ENCODE data around the gene ZNF335.

Gene ZNF335

DNA sequence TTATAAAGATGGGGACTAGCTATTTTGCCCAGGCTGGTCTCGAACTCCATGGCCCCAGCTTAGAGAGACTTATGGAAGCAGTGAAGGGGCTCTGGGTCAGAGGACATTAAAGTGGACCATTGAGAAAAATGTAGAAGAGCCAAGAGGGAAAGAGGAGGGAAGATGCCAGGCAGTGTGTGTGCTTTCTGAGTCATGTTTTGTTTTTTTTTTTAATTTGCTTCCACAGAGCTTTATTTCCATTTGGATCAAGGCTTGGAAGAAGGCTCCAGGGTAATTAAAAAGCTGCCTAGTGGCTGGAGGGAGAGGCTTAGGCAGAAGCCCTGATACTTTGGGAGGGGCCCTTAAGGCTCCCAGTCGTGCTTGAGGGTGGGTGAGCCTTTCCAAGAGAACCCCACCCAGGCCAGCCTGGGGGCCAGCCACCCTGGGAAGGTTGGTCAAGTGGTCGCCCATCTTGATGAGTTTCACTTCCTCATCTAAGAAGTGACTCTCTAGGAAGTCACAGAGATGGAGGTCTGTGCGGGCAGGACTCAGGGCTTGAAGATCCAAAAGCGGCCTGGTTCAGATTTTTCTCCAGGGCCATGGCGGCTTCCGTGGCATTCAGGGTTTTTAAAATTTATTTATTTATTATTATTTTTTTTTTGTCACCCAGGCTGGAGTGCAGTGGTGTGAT lies 3.0 kb upstream of the ZNF335 start:
- Histone ChIP-seq H3K4me1 (ENCODE audit: control extremely low read depth in 1 of 4, control insufficient read depth in 4 of 4, insufficient read depth in 4 of 4, low read length in 3 of 4) (peaks cover 3 to 22% (median 19%) of the 10 kb centered on the region in 4 experiments), H3K27me3 (replicated peaks in 2 of 5; ENCODE audit: control insufficient read depth in 4 of 5, insufficient read depth in 5 of 5, low read length in 4 of 5) (peaks cover 0 to 3% (median 0%) of the 10 kb centered on the region in 5 experiments), H3K4me3 (ENCODE audit: control insufficient read depth in 1 of 7, extremely low read depth in 1 of 7, insufficient read depth in 4 of 7, low read depth in 2 of 7, low read length in 6 of 7) (no peak overlapping the region), H3K36me3 (ENCODE audit: control insufficient read depth in 4 of 4, insufficient read depth in 4 of 4, low read length in 3 of 4) (no peaks in the 10 kb centered on the region), H3K27ac (ENCODE audit: insufficient read depth in 1 of 2, low read depth in 1 of 2, low read length in 2 of 2, poor library complexity in 1 of 2, severe bottlenecking in 2 of 2) (no peak overlapping the region), H3K9me3 (ENCODE audit: control extremely low read depth in 1 of 5, control insufficient read depth in 4 of 5, insufficient read depth in 2 of 5, low read depth in 1 of 5, low read length in 4 of 5) (no peaks in the 10 kb centered on the region)
- 90% methylated on average over 1 of the region's 7 CpGs for WGBS (ENCODE audit: insufficient coverage)
- DNase-seq: no peak
- ChIA-PET POLR2A (no interaction called here), CTCF (interaction anchor here (0.6 to 42.1 kb wide), 3 partner anchors 12 to 1780 kb away, joined by 3 to 656 read pairs (median 38); partner anchors contain the start of gene MMP9)

DNA sequence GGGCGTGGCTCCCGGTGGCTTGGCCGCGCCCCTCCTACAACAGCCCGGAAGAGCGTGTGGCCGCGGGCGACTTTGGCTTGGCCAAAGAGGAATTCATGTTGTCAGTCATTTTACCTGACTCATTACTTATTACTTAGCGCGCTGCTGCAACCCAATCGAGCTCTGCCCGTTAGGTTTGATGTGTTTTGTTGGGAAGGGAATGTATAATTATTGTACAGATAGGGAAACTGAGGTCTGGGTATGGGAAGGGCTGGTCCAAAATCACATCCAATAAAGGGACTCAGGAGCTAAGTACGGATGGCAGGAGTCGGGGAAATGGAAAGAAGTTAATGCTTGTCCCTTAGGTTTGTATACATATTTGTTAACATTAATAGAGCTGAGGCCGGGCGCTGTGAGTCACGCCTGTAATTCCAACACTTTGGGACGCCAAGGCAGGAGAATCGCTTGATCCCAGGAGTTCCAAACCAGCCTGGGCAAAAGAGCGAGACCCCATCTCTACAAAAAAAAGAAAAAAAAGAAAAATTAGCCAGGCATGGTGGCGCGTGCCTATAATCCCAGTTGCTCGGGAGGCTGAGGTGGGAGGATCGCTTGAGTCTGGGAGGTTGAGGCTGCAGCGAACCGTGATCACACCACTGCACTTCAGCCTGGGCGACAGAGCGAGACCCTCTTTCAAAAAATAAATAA lies 639 bp upstream of the ZNF335 start:
- peaks cover 0 to 3% (median 0%) of the 10 kb centered on the region in 5 experiments for H3K27me3 ChIP-seq (replicated peaks in 2 of 5; ENCODE audit: control insufficient read depth in 4 of 5, insufficient read depth in 5 of 5, low read length in 4 of 5)
- CTCF ChIA-PET: interaction anchor here (1.5 to 42.1 kb wide), 6 partner anchors 11 to 83 kb away, joined by 3 to 656 read pairs (median 16); partner anchors contain the start of genes CTSA, MMP9 and NEURL2
- DNase-seq: no peak
- peaks cover 3 to 35% (median 26%) of the 10 kb centered on the region in 4 experiments for H3K4me1 ChIP-seq (ENCODE audit: control extremely low read depth in 1 of 4, control insufficient read depth in 4 of 4, insufficient read depth in 4 of 4, low read length in 3 of 4)
- H3K36me3 ChIP-seq (ENCODE audit: control insufficient read depth in 4 of 4, insufficient read depth in 4 of 4, low read length in 3 of 4): peaks cover 10 to 20% (median 14%) of the 10 kb centered on the region in 4 experiments
- peak overlapping the region; percentile 60 to 97 (median 85) for H3K4me3 ChIP-seq (ENCODE audit: control insufficient read depth in 1 of 7, extremely low read depth in 1 of 7, insufficient read depth in 4 of 7, low read depth in 2 of 7, low read length in 6 of 7)
- H3K27ac ChIP-seq (ENCODE audit: insufficient read depth in 1 of 2, low read depth in 1 of 2, low read length in 2 of 2, poor library complexity in 1 of 2, severe bottlenecking in 2 of 2): peak overlapping the region; percentile 100
- no peaks in the 10 kb centered on the region for H3K9me3 ChIP-seq (ENCODE audit: control extremely low read depth in 1 of 5, control insufficient read depth in 4 of 5, insufficient read depth in 2 of 5, low read depth in 1 of 5, low read length in 4 of 5)
- 1% methylated on average over 12 of the region's 29 CpGs for WGBS (ENCODE audit: insufficient coverage)
- POLR2A ChIA-PET: interaction anchor here (0.9 to 1.1 kb wide), 2 partner anchors 33 to 386 kb away, joined by 3 read pairs; no protein-coding TSS in a partner anchor

DNA sequence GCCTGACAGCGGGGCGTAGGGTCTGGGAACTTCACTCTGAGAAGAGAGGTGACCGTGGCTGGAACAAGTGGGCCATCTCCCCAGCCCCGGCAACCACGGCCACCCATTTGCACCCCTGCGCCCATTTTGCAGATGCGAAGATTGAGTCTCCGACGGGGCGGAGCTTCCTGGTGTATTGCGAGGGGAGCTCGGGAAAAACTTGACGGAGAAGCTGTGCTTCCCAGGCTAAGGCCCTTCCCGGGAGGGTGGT lies 653 bp downstream of the ZNF335 start:
- ChIA-PET POLR2A (interaction anchor here (0.6 to 1.8 kb wide), 5 partner anchors 34 to 502 kb away, joined by 3 to 8 read pairs (median 4); partner anchors contain the start of gene WFDC2), CTCF (interaction anchor here (1.3 to 42.1 kb wide), 12 partner anchors 10 to 171 kb away, joined by 5 to 656 read pairs (median 18); partner anchors contain the start of genes CTSA, MMP9, NEURL2 and PCIF1)
- peaks cover 3 to 35% (median 26%) of the 10 kb centered on the region in 4 experiments for H3K4me1 ChIP-seq (ENCODE audit: control extremely low read depth in 1 of 4, control insufficient read depth in 4 of 4, insufficient read depth in 4 of 4, low read length in 3 of 4)
- H3K27me3 ChIP-seq (replicated peaks in 2 of 5; ENCODE audit: control insufficient read depth in 4 of 5, insufficient read depth in 5 of 5, low read length in 4 of 5): peaks cover 0 to 3% (median 0%) of the 10 kb centered on the region in 5 experiments
- H3K4me3 ChIP-seq (ENCODE audit: control insufficient read depth in 1 of 7, extremely low read depth in 1 of 7, insufficient read depth in 4 of 7, low read depth in 2 of 7, low read length in 6 of 7): peak overlapping the region; percentile 60 to 97 (median 85)
- peak overlapping the region; percentile 100 for H3K27ac ChIP-seq (ENCODE audit: insufficient read depth in 1 of 2, low read depth in 1 of 2, low read length in 2 of 2, poor library complexity in 1 of 2, severe bottlenecking in 2 of 2)
- 4% methylated on average over 7 of the region's 14 CpGs for WGBS (ENCODE audit: insufficient coverage)
- H3K36me3 ChIP-seq (ENCODE audit: control insufficient read depth in 4 of 4, insufficient read depth in 4 of 4, low read length in 3 of 4): peaks cover 15 to 29% (median 21%) of the 10 kb centered on the region in 4 experiments
- no peak for DNase-seq
- H3K9me3 ChIP-seq (ENCODE audit: control extremely low read depth in 1 of 5, control insufficient read depth in 4 of 5, insufficient read depth in 2 of 5, low read depth in 1 of 5, low read length in 4 of 5): no peaks in the 10 kb centered on the region

DNA sequence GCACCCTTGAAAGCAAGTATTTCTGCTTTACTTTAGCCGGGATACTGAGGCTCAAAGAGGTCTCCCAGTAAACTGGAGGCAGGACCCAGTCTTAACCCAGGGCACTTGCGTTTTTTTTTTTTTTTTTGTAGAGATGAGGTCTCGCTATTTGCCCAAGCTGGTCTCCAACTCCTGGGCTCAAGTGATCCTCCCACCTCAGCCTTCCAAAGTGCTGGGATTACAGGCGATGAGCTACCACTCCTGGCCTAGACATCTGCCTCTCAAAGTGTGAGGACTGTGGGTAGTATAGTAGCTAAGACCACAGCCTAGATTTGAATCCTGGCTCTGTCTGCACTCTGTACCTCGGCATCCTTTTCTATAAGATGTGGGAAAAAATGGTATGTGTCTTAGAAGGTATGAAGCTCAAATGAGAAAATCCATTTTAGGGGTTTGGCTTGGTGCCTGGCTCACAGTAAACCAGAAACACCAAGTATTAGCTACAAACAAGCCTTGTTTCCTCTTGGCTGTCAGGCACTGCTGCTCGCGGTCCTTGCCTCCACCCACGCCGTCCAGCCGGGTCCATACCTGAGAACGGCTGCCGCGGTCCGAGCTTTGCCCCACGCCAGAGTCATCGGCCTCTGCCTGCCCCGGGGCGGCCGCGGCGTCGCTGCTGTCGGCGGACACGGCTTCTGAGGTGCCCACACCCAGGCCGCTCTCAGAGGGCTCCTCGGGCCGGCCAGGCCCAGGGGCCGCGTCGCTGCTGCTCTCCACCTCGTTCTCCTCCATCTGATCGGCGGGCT lies 1.2 kb downstream of the ZNF335 start:
- peaks cover 16 to 33% (median 23%) of the 10 kb centered on the region in 4 experiments for H3K36me3 ChIP-seq (ENCODE audit: control insufficient read depth in 4 of 4, insufficient read depth in 4 of 4, low read length in 3 of 4)
- H3K27me3 ChIP-seq (replicated peaks in 2 of 5; ENCODE audit: control insufficient read depth in 4 of 5, insufficient read depth in 5 of 5, low read length in 4 of 5): no peaks in the 10 kb centered on the region
- 26% methylated on average over 30 of the region's 34 CpGs for WGBS (ENCODE audit: insufficient coverage)
- peaks cover 3 to 35% (median 26%) of the 10 kb centered on the region in 4 experiments for H3K4me1 ChIP-seq (ENCODE audit: control extremely low read depth in 1 of 4, control insufficient read depth in 4 of 4, insufficient read depth in 4 of 4, low read length in 3 of 4)
- H3K9me3 ChIP-seq (ENCODE audit: control extremely low read depth in 1 of 5, control insufficient read depth in 4 of 5, insufficient read depth in 2 of 5, low read depth in 1 of 5, low read length in 4 of 5): no peaks in the 10 kb centered on the region
- CTCF ChIA-PET: interaction anchor here (0.6 to 42.1 kb wide), 28 partner anchors 9 to 731 kb away, joined by 3 to 656 read pairs (median 5); partner anchors contain the start of genes CTSA, MMP9, NEURL2 and PCIF1
- DNase-seq: peak in 2 of 3 donors; percentile 42
- peak overlapping the region; percentile 60 to 97 (median 85) for H3K4me3 ChIP-seq (ENCODE audit: control insufficient read depth in 1 of 7, extremely low read depth in 1 of 7, insufficient read depth in 4 of 7, low read depth in 2 of 7, low read length in 6 of 7)
- H3K27ac ChIP-seq (ENCODE audit: insufficient read depth in 1 of 2, low read depth in 1 of 2, low read length in 2 of 2, poor library complexity in 1 of 2, severe bottlenecking in 2 of 2): peak overlapping the region; percentile 100
- POLR2A ChIA-PET: interaction anchor here (0.6 to 1.8 kb wide), 5 partner anchors 36 to 501 kb away, joined by 3 to 8 read pairs (median 4); partner anchors contain the start of gene WFDC2

DNA sequence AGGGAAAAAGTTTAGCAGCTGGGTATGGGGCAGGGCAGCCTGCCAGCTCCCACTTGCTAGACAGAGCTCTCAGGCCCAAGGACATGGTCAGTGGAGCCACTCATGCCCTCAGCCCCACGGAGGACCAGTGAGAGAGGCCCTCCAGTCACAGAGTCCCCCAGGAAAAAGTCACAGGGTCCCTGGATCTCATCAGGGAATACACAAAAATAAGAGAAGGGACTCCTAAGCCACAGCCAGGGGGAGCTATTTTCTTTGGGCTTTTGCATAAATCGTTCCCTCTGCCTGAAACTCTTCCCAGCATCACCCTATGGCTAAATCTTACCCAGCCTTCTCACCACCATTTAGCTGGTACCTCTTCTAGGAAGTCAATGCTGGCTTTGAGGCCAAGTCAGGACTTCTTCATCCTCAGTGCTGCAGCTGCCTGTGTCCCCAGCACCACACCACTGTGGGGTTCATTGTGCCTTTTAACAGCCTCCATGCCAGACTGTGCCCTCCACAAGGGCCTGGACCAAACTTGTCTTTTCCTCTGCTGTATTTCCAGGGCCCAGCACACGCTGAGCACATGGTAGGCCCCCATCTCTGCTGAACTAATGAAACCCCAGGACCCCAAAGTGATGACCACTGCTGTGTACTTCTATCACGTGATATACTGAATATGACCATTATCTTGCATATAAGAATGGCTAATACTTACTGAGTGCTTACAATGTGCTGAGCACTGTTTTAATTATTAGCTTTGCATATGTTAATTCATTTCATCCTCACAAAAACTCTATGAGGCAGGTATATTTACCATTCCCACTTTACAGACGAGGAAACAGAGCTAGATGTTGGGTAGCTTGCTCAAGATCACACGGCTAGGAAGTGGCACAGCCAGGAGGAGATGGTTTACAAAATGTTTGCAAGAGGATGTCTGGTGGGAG lies 2.0 kb downstream of the ZNF335 start:
- H3K4me1 ChIP-seq (ENCODE audit: control extremely low read depth in 1 of 4, control insufficient read depth in 4 of 4, insufficient read depth in 4 of 4, low read length in 3 of 4): peaks cover 3 to 35% (median 26%) of the 10 kb centered on the region in 4 experiments
- no peaks in the 10 kb centered on the region for H3K9me3 ChIP-seq (ENCODE audit: control extremely low read depth in 1 of 5, control insufficient read depth in 4 of 5, insufficient read depth in 2 of 5, low read depth in 1 of 5, low read length in 4 of 5)
- ChIA-PET CTCF (interaction anchor here (0.6 to 42.1 kb wide), 39 partner anchors 9 to 378 kb away, joined by 3 to 656 read pairs (median 5); partner anchors contain the start of genes CTSA, MMP9, NEURL2 and PCIF1), POLR2A (interaction anchor here (0.6 to 1.8 kb wide), 3 partner anchors 10 to 39 kb away, joined by 3 to 8 read pairs (median 4); no protein-coding TSS in a partner anchor)
- H3K4me3 ChIP-seq (ENCODE audit: control insufficient read depth in 1 of 7, extremely low read depth in 1 of 7, insufficient read depth in 4 of 7, low read depth in 2 of 7, low read length in 6 of 7): peak overlapping the region in 4 of 7 experiments; percentile 13 to 97 (median 82)
- no peaks in the 10 kb centered on the region for H3K27me3 ChIP-seq (replicated peaks in 2 of 5; ENCODE audit: control insufficient read depth in 4 of 5, insufficient read depth in 5 of 5, low read length in 4 of 5)
- no peak overlapping the region for H3K27ac ChIP-seq (ENCODE audit: insufficient read depth in 1 of 2, low read depth in 1 of 2, low read length in 2 of 2, poor library complexity in 1 of 2, severe bottlenecking in 2 of 2)
- H3K36me3 ChIP-seq (ENCODE audit: control insufficient read depth in 4 of 4, insufficient read depth in 4 of 4, low read length in 3 of 4): peaks cover 23 to 42% (median 30%) of the 10 kb centered on the region in 4 experiments
- WGBS (ENCODE audit: insufficient coverage): 67% methylated on average over 4 of the region's 6 CpGs
- peak; percentile 66 to 70 (median 70) for DNase-seq
